ENCODE measurements around the gene COTL1.
"Not testable (repeated sequence)": the region's sequence is repeated elsewhere in the genome, so short reads cannot be mapped to it uniquely, and the experiment has no call there.

COTL1 gene

DNA sequence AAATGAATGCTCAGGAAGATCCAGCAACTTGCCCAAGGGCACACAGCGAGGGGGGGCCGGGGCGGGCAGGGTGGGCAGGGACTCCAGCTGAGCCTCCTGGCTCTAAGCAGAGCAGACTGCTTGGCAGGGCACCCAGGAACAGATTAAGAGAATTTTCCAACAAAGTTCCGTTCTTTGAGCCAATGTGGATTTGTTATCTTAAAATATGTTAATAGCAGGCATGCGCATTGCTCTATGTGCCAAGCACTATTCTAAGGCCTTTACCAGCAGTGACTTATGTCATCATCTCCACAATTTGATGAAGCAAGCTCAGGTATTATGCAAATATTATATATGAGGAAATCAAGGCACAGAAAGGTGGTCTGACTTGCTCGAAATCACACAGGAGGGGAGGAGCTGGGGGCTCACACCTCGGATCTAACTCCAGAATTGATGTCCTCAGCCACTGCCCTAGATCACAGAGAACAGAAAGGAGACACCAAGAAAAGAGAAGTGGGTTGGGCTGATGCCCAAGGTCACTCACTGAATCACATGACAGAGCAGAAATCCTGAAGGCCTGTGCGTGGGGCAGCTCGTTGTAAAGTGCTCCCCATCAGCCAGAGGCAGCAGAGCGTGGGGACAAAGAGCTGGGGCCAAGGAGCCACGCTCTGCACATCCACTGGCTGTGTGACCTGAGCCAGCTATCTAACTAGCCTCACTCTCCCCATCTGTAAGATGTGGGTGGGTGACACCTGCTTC, 90.2 kb downstream of the COTL1 start:
- no peak for DNase-seq (ENCODE audit: low spot score)
- TF ChIP-seq, protein P1, sequence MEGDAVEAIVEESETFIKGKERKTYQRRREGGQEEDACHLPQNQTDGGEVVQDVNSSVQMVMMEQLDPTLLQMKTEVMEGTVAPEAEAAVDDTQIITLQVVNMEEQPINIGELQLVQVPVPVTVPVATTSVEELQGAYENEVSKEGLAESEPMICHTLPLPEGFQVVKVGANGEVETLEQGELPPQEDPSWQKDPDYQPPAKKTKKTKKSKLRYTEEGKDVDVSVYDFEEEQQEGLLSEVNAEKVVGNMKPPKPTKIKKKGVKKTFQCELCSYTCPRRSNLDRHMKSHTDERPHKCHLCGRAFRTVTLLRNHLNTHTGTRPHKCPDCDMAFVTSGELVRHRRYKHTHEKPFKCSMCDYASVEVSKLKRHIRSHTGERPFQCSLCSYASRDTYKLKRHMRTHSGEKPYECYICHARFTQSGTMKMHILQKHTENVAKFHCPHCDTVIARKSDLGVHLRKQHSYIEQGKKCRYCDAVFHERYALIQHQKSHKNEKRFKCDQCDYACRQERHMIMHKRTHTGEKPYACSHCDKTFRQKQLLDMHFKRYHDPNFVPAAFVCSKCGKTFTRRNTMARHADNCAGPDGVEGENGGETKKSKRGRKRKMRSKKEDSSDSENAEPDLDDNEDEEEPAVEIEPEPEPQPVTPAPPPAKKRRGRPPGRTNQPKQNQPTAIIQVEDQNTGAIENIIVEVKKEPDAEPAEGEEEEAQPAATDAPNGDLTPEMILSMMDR (IDR thresholded peaks at IDR 0.05; ENCODE audit: extremely low read depth, missing control alignments) = no peak

DNA sequence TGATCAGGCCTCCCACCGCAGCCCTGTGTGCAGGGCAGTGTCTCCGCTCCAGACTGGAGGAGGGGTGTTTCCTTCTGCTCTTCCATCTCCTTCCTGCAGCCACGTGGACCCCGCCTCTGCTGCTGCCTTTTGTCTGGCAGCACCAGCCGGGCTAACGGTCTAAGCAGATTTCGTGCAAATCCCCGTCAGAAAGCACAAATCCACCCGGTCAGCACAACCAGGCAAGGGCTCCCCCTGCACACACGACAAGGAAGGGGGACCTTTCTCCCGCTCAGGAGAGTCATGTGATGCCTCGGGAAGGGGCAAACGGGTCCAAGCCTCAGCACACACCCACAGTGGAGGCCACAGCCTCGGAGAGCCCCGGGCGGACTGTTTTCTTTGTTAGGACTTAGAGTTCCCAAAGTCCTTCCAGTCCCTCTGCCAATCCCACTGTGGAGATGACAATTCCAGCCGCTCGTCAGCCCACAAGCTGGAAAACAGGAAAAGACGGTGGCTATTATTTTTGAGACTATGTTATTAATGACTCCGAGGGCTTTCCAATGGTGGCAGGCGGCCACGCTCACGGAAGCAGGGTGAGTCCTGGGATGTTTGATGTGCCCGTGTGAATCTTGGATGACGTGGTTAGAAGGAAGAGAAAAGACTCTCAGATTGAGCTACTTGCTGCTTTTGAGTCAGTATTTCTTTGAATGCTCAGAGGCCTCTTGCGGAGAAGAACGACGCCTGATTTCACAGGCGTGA, 90.9 kb downstream of the COTL1 start:
- TF ChIP-seq, protein P1 (IDR thresholded peaks at IDR 0.05; ENCODE audit: extremely low read depth, missing control alignments) = no peak
- DNase-seq (ENCODE audit: low spot score) = no peak

DNA sequence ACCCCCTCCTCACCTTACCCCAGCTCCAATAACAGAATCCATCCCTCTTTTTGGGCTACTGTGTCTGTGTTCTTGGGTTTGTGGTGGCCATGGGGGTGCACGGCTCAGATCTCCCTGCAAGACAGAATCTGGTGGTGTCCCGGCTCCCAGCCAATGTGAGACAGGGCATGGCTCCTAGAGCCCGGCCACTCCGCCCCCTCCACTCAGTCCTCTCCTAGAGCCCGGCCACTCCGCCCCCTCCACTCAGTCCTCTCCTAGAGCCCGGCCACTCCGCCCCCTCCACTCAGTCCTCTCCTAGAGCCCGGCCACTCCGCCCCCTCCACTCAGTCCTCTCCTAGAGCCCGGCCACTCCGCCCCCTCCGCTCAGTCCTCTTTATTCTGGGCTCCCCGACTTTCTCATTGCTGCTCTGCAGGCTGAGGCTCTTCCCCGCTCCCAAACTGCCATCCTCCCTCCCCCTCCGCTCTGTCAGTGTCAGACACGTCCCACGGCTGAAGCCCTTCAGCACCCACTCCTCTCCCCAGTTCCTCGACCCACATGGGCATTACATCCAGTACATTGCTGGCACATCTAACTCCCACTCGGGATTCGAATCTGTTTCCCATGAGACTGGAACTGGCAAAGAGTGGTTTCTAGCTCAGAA, 92.8 kb downstream of the COTL1 start:
- DNase-seq (ENCODE audit: low spot score) = not testable (repeated sequence)

DNA sequence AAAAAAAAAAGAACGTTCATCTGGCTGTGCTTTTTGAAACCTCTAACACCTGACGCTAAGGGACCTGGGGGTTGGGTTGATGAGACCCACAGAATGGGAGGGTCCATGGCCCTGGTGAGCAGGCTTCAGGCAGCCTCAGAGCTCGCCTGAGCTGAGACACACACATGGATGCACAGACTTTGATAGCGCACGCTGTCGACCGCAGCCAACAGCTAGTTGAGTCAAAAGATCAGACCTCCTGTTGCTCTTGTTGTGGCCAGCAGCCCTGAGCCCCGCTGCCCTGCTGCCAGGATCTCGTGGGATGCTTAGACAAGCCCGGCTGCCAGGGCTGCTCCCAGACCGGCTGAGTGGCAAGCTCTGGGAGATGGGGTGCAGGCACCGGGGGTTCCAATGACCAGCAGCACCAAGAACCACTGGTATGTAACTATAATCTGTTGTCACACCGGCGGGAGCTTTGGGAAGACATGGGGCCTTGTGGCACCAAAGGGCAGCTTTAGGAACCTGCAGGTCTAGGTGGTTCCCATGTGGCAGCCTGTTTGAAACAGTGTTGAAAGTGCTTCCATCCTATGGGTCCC, 93.4 kb downstream of the COTL1 start:
- DNase-seq (ENCODE audit: low spot score) = no peak
- TF ChIP-seq, protein P1 (IDR thresholded peaks at IDR 0.05; ENCODE audit: extremely low read depth, missing control alignments) = no peak

DNA sequence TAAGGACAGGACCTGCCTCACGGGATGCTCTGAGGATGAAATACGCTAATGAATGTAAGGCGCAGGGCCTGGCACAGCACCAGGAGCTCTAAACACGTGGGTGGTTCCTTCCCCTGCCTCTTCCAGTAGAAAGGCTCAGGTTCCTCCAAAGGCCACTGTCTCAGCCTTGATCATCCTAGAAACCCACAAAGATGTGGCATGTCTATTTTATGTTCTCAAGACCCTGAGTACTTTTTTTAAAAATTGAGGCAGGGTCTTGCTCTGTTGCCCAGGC, 96.4 kb downstream of the COTL1 start:
- TF ChIP-seq, protein P1 (IDR thresholded peaks at IDR 0.05; ENCODE audit: extremely low read depth, missing control alignments) = no peak
- DNase-seq (ENCODE audit: low spot score) = no peak

DNA sequence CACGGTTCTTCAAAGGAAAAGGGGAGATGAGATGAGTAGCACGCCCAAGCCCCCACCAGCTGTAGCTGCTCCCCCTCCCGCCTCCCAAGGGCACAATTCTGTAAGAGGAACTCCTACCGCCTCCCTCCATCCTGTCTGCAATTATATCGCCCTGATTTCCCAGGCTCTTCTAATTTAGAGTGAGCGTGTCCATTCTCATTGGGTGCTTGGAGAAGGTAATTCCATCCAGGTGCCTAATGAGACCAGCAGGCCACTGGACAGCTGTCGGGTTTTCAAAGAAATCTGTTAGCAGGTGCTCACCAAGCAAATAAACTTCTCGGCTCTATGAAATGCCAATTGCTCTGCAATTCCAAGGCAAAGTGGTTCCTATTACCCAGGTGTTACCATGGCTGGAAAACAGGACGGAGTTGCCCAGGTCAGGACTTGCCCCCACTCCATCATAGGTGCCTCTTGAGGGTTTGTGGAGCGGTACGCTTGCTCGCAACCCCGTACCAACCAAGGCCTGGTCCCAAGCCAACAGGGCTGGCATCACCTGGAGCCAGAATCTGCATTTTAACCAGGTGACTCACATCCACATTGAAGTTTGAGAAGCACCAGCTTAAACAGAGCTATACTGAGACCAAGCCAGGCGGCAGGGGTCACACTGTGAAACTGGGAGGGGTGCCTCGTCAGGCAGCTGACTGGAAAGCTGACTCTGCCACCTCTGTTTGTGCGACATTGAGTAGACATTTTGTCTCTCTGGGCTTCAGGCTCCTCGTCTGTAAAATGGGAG, 97.0 kb downstream of the COTL1 start:
- TF ChIP-seq, protein P1 (IDR thresholded peaks at IDR 0.05; ENCODE audit: extremely low read depth, missing control alignments) = no peak
- no peak for DNase-seq (ENCODE audit: low spot score)

DNA sequence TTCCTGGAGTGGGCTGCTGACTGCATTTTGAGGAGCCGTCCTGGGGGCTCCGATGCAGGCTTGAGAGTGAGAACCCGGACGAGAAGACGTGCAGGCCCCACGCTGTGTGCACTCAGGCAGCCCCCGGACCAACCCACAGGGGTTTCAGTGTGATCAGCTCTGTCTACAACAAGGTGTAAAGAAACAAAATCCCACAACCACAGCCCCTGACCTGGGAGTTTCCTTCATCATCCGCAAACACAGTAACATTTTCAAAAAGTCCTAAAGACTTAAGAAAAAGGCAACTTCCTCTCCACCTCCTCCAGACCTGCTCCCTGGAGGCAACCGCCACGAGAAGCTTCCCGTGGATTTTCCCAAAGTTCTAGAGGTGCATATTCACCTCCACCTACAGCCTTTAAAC, 98.0 kb downstream of the COTL1 start:
- TF ChIP-seq, protein P1 (IDR thresholded peaks at IDR 0.05; ENCODE audit: extremely low read depth, missing control alignments) = no peak
- no peak for DNase-seq (ENCODE audit: low spot score)
